Right ventricle myocardium inferior (tissue), 1 donor: ENCODE data around the gene PDZK1IP1. TPM values are rescaled to one million over a fixed set of nuclear protein-coding genes. Genes with fewer than 3 reads are reported as not detected.
"Not testable (repeated sequence)": the region's sequence is repeated elsewhere in the genome, so short reads cannot be mapped to it uniquely, and the experiment has no call there.

Source experiments
- ATAC-seq: fragments of 200-7000 bp; cut with Tn5 transposase; one replicate; pipeline ENCODE4 v1.9.1; 2020; ENCODE audit warnings: mild to moderate bottlenecking, moderate library complexity
- DNase-seq: peaks from one replicate; pipeline ENCODE4 v3.0.0; 2021; ENCODE audit errors: missing footprints
- intact Hi-C: fragments of 100-400 bp; cut with DNase I; formaldehyde crosslinking; loops from one replicate; pipeline ENCODE4 v1.11.0; 2022
- total RNA-seq: library from RNA; stranded (reverse); fragmentation: NEBNext Ultra II Directional; extraction: Animal tissue kit (Norgen Biotek cat#: 25700); gene quantifications from one replicate; pipeline ENCODE4 v1.2.1, GENCODE V29; 2021
- donor health status: DM: no; HTN: yes; CAD: no; lungs with severe emphysema.

Gene PDZK1IP1
- total RNA-seq, 1 donor from 2014 or later, result not detected

- intact Hi-C loops, result no loop called here
- no peak for DNase-seq
- ATAC-seq, result no peak
Measured at GRCh38 chr1:47205918-47206317, 16.1 kb upstream of the PDZK1IP1 start.

- ATAC-seq, DNase-seq, intact Hi-C loops: not testable (repeated sequence)
Measured at GRCh38 chr1:47203504-47203903, 13.7 kb upstream of the PDZK1IP1 start.

DNA sequence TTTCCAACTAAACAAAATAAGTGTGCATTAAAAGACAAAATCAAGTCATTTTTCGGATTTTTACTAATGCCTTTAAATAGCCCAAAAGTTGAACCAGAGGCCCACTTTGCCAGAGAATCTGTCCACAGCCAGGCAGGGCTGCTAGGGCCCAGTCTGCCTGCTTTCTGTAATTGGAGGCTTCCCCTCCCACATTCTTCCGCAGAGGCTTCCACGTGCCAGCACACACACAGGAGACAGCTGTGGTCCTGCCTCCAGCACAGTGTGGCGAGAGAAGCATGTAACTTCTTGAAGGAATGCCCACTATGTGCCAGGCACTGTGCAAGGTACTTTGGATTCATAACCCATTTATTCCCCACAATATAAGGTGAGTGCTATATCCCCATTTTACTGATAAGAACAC is 11.3 kb upstream of the PDZK1IP1 start:
- ATAC-seq (no peak), DNase-seq (no peak)
- intact Hi-C loops, result no loop called here

GRCh38 chr1:47198214-47198613 is 8.4 kb upstream of the PDZK1IP1 start:
- no peak for DNase-seq
- intact Hi-C loops, result no loop called here
- ATAC-seq, result no peak

DNA sequence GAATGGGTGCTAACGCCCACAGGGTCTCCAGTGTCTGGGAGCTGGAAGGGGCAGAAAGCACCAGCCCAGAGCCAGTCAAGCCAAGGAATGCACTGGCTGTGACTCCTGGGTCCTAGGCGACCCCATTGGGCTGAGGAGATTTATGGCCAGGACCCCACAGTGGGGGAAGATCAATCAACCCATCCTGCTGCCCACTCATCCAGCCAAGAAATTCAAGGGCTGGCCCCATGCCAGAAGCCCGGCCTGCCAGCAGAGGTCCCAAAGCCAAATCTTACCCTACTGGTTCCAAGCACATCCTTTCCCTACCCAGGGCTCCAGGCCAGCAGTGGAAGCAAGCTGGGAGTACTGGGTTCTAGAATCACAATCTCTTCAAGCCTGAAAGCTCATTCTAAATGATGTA is 6.8 kb upstream of the PDZK1IP1 start:
- intact Hi-C loops, result no loop called here
- ATAC-seq, result no peak
- DNase-seq, result no peak

GRCh38 chr1:47195981-47196380 is 6.1 kb upstream of the PDZK1IP1 start:
- DNase-seq, ATAC-seq, intact Hi-C loops: not testable (repeated sequence)

DNA sequence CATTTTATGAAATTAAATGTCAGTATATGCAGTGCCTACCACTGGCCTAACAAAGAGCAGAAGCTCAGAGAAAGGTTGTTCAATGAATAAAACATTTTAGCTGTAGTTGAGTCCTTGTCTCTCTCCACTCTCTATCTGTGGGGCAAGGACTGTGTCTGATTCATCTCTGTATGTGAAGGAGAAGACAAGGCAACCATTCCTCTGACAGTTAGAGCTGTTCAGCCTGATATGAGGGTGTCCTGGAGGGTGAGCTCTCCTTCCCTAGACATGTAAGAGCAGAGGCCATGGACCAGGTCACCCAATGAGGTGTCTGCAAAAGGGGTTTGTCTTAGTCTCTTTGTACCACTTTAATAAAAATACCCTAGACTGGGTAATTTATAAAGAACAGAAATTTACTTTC is 4.5 kb upstream of the PDZK1IP1 start:
- intact Hi-C loops, result loop anchor here (5.0 kb wide), 1 partner anchor 518 kb away; no protein-coding TSS in a partner anchor
- DNase-seq (no peak), ATAC-seq (no peak)

- not testable (repeated sequence) for DNase-seq, ATAC-seq
- intact Hi-C loops, result loop anchor here (2.0 to 5.0 kb wide), 2 partner anchors 69 to 519 kb away; no protein-coding TSS in a partner anchor
Measured at GRCh38 chr1:47193496-47193895, 3.7 kb upstream of the PDZK1IP1 start.

GRCh38 chr1:47192458-47193384 is 2.9 kb upstream of the PDZK1IP1 start:
- ATAC-seq (peak; percentile 38), DNase-seq (peak; percentile 85)
- intact Hi-C loops, result loop anchor here (2.0 to 5.0 kb wide), 2 partner anchors 70 to 520 kb away; no protein-coding TSS in a partner anchor

- intact Hi-C loops, result loop anchor here (2.0 to 5.0 kb wide), 2 partner anchors 71 to 520 kb away; no protein-coding TSS in a partner anchor
- ATAC-seq (no peak), DNase-seq (no peak)
Measured at GRCh38 chr1:47191940-47192457, 2.2 kb upstream of the PDZK1IP1 start.

DNA sequence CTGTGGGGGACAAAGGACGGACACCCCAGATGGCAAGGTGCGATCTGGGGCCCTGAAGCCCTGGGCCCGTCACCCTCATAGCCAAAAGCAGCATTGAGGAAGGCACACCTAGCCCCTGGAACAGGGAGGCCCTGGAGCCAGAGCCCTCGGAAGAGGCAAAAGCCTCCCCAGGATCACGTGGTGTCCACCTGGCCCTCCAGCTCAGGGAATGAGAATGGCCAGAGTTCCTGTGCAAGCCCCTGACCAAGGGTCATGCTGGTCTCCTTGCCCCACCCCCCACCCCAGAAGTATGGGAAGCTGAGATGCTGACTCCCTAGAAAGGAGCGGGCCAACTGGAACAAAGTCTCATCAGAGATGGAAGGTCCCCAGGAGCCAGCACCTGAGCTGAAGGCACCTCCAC is 1.0 kb upstream of the PDZK1IP1 start:
- intact Hi-C loops, result loop anchor here (5.0 kb wide), 1 partner anchor 521 kb away; no protein-coding TSS in a partner anchor
- DNase-seq (no peak), ATAC-seq (no peak)

DNA sequence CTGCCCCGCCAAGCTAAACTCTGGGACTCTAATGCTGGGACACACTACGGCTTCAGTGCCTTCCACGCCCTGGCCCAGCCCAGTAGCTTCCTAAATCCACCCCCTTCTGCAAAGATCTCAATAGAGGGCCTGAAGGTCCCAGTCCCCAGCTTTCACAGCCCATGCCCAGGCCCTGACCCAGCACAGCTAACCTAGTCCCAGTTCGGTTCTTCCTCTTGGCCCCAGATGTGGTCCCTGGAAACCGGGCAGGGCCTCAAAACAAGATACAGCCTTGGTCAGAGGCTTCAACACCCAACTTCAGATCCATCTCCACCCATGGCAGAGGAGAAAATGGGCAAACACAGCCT is 646 bp upstream of the PDZK1IP1 start:
- no peak for DNase-seq
- intact Hi-C loops, result loop anchor here (5.0 kb wide), 1 partner anchor 522 kb away; no protein-coding TSS in a partner anchor
- ATAC-seq, result no peak

- ATAC-seq (no peak), DNase-seq (no peak)
- intact Hi-C loops, result no loop called here
Measured at GRCh38 chr1:47188791-47189785, 748 bp downstream of the PDZK1IP1 start.

GRCh38 chr1:47187926-47188250 is 1.9 kb downstream of the PDZK1IP1 start:
- ATAC-seq (no peak), DNase-seq (peak; percentile 32)
- intact Hi-C loops, result no loop called here

GRCh38 chr1:47187231-47187925 is 2.5 kb downstream of the PDZK1IP1 start:
- intact Hi-C loops, result no loop called here
- ATAC-seq (no peak), DNase-seq (peak; percentile 58)

DNA sequence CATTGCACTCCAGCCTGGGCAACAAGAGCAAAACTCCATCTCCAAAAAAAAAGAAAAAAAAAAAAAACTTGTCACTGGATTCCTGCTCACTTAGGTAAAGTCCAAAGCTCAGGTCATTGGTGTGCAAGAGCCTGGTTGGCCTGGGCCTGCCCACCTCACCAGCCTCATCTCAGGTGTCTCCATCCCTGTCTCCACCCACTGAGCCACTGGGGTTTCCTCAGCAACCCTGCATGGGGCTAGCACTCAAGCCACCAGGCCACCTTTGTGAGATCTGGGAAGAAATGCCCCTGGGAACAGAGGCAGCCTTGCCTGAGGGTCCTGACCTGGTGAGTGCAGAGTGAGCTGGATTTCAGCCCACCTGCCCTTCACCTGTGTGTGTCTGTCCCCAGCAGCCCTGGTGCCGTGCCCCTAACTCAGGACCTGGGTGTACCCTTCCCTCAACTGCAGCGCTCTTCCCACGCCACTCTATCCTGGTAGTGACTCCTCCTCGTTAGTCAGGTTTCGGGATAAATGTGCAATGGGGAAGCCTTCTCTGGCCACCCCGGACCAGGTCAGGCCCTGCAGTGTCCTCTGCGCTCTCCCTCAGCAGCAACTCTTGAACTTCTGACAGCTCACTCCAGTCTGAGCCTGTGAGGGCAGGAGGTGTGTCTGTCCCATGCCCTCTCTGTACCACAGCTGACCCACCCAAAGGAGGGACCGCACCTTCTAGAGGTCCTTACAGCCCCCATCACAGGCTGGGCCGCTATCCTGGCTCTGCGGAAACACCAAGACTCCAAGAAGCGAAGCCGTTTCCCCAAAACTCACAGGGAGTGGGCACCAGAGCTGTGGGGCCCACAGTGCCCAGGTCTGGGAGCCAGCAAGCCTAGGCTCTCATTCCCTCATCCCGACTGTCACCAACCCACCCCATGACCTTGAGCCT is 3.3 kb downstream of the PDZK1IP1 start:
- ATAC-seq (no peak), DNase-seq (peak; percentile 33)
- intact Hi-C loops, result no loop called here
